SK-N-SH treated with all-trans-retinoic acid at 6 μM for 48 hours (cell line): Measurements from ENCODE around the gene DCLRE1C.
A peak's percentile ranks its signal among the peaks of the same experiment; 100 is the strongest.

Experiments
- ATAC-seq: fragments of 200-7000 bp; cut with Tn5 transposase; 3 replicates; pipeline ENCODE4 v1.9.1; 2020; ENCODE audit warnings: mild to moderate bottlenecking, moderate library complexity
- ARNTL ChIP-seq: fragments of 450-650 bp; formaldehyde crosslinking; IDR thresholded peaks from 2 replicates; pipeline ENCODE4 v1.5.0; 2020; ENCODE audit warnings: low read depth, mild to moderate bottlenecking, moderate library complexity, borderline replicate concordance
- BACH2 ChIP-seq: fragments of 250-450 bp; sonication (Bioruptor Pico); IDR thresholded peaks from 2 replicates; pipeline ENCODE4 v1.9.0; 2021; ENCODE audit warnings: mild to moderate bottlenecking, borderline replicate concordance
- CREB5 ChIP-seq: fragments of 250-450 bp; sonication (Bioruptor Pico); IDR thresholded peaks from 2 replicates; pipeline ENCODE4 v1.5.1; 2020; ENCODE audit warnings: low read depth, mild to moderate bottlenecking, moderate library complexity
- CSDC2 ChIP-seq: fragments of 250-450 bp; sonication (Bioruptor Pico); IDR thresholded peaks from 2 replicates; pipeline ENCODE4 v1.5.0; 2020; ENCODE audit warnings: mild to moderate bottlenecking, moderate library complexity
- ESRRG ChIP-seq: fragments of 250-450 bp; sonication (Bioruptor Pico); IDR thresholded peaks from 2 replicates; pipeline ENCODE4 v1.6.1; 2021; ENCODE audit warnings: mild to moderate bottlenecking
- ISL1 ChIP-seq: fragments of 250-450 bp; sonication (Bioruptor Pico); IDR thresholded peaks from 2 replicates; pipeline ENCODE4 v2.1.2; 2022; ENCODE audit warnings: mild to moderate bottlenecking, moderate library complexity
- OSR1 ChIP-seq: fragments of 250-450 bp; sonication (Bioruptor Pico); IDR thresholded peaks from 2 replicates; pipeline ENCODE4 v1.8.0; 2022; ENCODE audit warnings: moderate library complexity, mild to moderate bottlenecking, inconsistent platforms
- PATZ1 ChIP-seq: fragments of 250-450 bp; sonication (Bioruptor Pico); IDR thresholded peaks from 2 replicates; pipeline ENCODE4 v1.8.0; 2020; ENCODE audit warnings: mild to moderate bottlenecking, moderate library complexity, borderline replicate concordance
- PPARA ChIP-seq: fragments of 250-450 bp; sonication (Bioruptor Pico); IDR thresholded peaks from 2 replicates; pipeline ENCODE4 v1.5.0; 2020; ENCODE audit warnings: mild to moderate bottlenecking, borderline replicate concordance
- RARB ChIP-seq: fragments of 250-450 bp; sonication (Bioruptor Pico); IDR thresholded peaks from 2 replicates; pipeline ENCODE4 v1.8.0; 2021; ENCODE audit warnings: mild to moderate bottlenecking, moderate library complexity
- TCF4 ChIP-seq: fragments of 250-450 bp; sonication (Bioruptor Pico); IDR thresholded peaks from 2 replicates; pipeline ENCODE4 v1.8.0; 2021; ENCODE audit warnings: mild to moderate bottlenecking, moderate library complexity, borderline replicate concordance
- TSHZ2 ChIP-seq: fragments of 250-450 bp; sonication (Bioruptor Pico); IDR thresholded peaks from 2 replicates; pipeline ENCODE4 v1.5.0; 2020; ENCODE audit warnings: mild to moderate bottlenecking, moderate library complexity
- ZFP3 ChIP-seq: fragments of 250-450 bp; sonication (Bioruptor Pico); IDR thresholded peaks from 2 replicates; pipeline ENCODE4 v1.5.0; 2020; ENCODE audit warnings: mild to moderate bottlenecking, moderate library complexity
- ZFP30 ChIP-seq: fragments of 450-650 bp; formaldehyde crosslinking; IDR thresholded peaks from 2 replicates; pipeline ENCODE4 v1.5.0; 2022; ENCODE audit warnings: mild to moderate bottlenecking, moderate library complexity
- ZNF565 ChIP-seq: fragments of 450-650 bp; formaldehyde crosslinking; conservative IDR thresholded peaks from 2 replicates; pipeline ENCODE4 v1.5.0; 2020; ENCODE audit warnings: low read depth, mild to moderate bottlenecking, moderate library complexity
- ZNF70 ChIP-seq: fragments of 450-650 bp; formaldehyde crosslinking; IDR thresholded peaks from 2 replicates; pipeline ENCODE4 v1.5.0; 2020; ENCODE audit warnings: mild to moderate bottlenecking, moderate library complexity

DCLRE1C gene

GRCh38 chr10:14879124-14879927 lies 74.6 kb downstream of the DCLRE1C start (continued):
- TF ChIP-seq TSHZ2 (no peak), OSR1 (no peak), RARB (CRISPR knock-in tag) (no peak), BACH2 (no peak), CREB5 (CRISPR knock-in tag) (no peak), PPARA (CRISPR knock-in tag) (no peak)

GRCh38 chr10:14878266-14879123 lies 75.4 kb downstream of the DCLRE1C start, which contains the start of gene SUV39H2:
Gene SUV39H2, plus strand, starts transcription at chr10:14878866. Its CDS starts 23 bp downstream, at chr10:14878889.
- peak; percentile 87 for ATAC-seq
- TF ChIP-seq ISL1 (CRISPR knock-in tag) (no peak), ESRRG (CRISPR knock-in tag) (no peak), ARNTL (CRISPR knock-in tag) (no peak), ZNF70 (CRISPR knock-in tag) (no peak), PPARA (CRISPR knock-in tag) (no peak), CSDC2 (peak; percentile 62; the same call in 1 of the 2 replicates), ZFP3 (CRISPR knock-in tag) (no peak), TSHZ2 (no peak)

- no peak for TF ChIP-seq ARNTL (CRISPR knock-in tag)
- TF ChIP-seq ZFP3 (CRISPR knock-in tag), result no peak
- no peak for TF ChIP-seq ZNF565 (CRISPR knock-in tag)
- no peak for TF ChIP-seq PPARA (CRISPR knock-in tag)
- TF ChIP-seq TSHZ2, result no peak
- TF ChIP-seq CSDC2, result no peak
- TF ChIP-seq ZFP30 (CRISPR knock-in tag), result no peak
- TF ChIP-seq PATZ1, result no peak
- TF ChIP-seq TCF4 (CRISPR knock-in tag), result no peak
- ATAC-seq, result no peak
These were observed 77.1 kb downstream of the DCLRE1C start for GRCh38 chr10:14876764-14877163.
